Right cardiac atrium (tissue), 5 donors: ENCODE measurements around the gene OBP2B. TPM values are rescaled to one million over a fixed set of nuclear protein-coding genes. Genes with fewer than 3 reads are reported as not detected.
A peak's percentile ranks its signal among the peaks of the same experiment; 100 is the strongest.
"Not testable (repeated sequence)": the region's sequence is repeated elsewhere in the genome, so short reads cannot be mapped to it uniquely, and the experiment has no call there.

Source experiments
- ATAC-seq, 2 donors: fragments of 200-7000 bp; cut with Tn5 transposase; one replicate each; pipeline versions ENCODE4 v1.8.0 to v1.9.1; 2020; ENCODE audit warnings: moderate library complexity in 2 of 2, mild to moderate bottlenecking in 1 of 2
- DNase-seq, 3 donors: peaks; one replicate each; pipeline ENCODE4 v3.0.0-alpha.2; 2020
- H3K27ac ChIP-seq: one replicate; pipeline ENCODE4 v1.5.1; 2013; ENCODE audit warnings: mild to moderate bottlenecking, low read length, control low read depth, moderate library complexity
- H3K27me3 ChIP-seq: one replicate; pipeline ENCODE4 v1.6.1; 2013; ENCODE audit not compliant: control insufficient read depth, insufficient read depth
- H3K4me1 ChIP-seq: one replicate; pipeline ENCODE4 v1.6.1; 2013; ENCODE audit warnings: low read length; ENCODE audit not compliant: control insufficient read depth, insufficient read depth
- H3K4me3 ChIP-seq: one replicate; pipeline ENCODE4 v1.5.1; 2013; ENCODE audit warnings: low read length, control low read depth
- H3K9me3 ChIP-seq: one replicate; pipeline ENCODE4 v1.6.1; 2013; ENCODE audit warnings: low read length; ENCODE audit not compliant: control insufficient read depth
- WGBS: extraction: QIAGEN DNeasy Blood & Tissue Kit; methylation state at CpG from one replicate; pipeline ENCODE4 v1.1.7; 2013; 5-methylcytosine and 5-hydroxymethylcytosine counted together
- intact Hi-C, 4 donors: fragments of 100-400 bp; cut with DNase I; formaldehyde crosslinking; loops; one replicate each; pipeline versions ENCODE4 v1.11.0 to v1.14.0; 2022 to 2023
- long read RNA-seq, 4 donors: library from polyadenylated mRNA; unstranded; transcript quantifications; one replicate each; pipeline ENCODE4 v2.0.0, GENCODE V29; 2020 to 2021
- polyA plus RNA-seq: library from polyadenylated mRNA; stranded (reverse); fragments of 200-250 nt; gene quantifications from one replicate; pipeline ENCODE4 v1.2.3, GENCODE V29; 2013
- total RNA-seq, 4 donors: library from RNA; stranded (reverse); fragmentation: NEBNext Ultra II Directional; extraction: Animal tissue kit (Norgen Biotek cat#: 25700); gene quantifications; one replicate each; pipeline ENCODE4 v1.2.1, GENCODE V29; 2021
- donor health status: healthy with polysubstance abuse.
- donor health status: DM: no; HTN: yes; CAD: no.
- donor health status: DM: no; HTN: no; CAD: no.
- donor health status: DM: no; HTN: yes; CAD: no; lungs with severe emphysema.
- donor health status: DM: yes; HTN: yes; CAD: no.

Gene OBP2B
- total RNA-seq (not detected), polyA plus RNA-seq (not detected)
- long read RNA-seq, donor 1 = 0 reads
- long read RNA-seq, donor 2 = 0 reads
- long read RNA-seq, donor 3 = 0 reads
- long read RNA-seq, donor 4 = 0 reads

GRCh38 chr9:133208880-133209300, at the start of gene OBP2B:
TSS of gene OBP2B (minus strand) at chr9:133209250. CDS start at chr9:133209199, 51 bp downstream.
- H3K4me3 ChIP-seq, H3K4me1 ChIP-seq, intact Hi-C loops, H3K9me3 ChIP-seq, H3K27me3 ChIP-seq, H3K27ac ChIP-seq, ATAC-seq: not testable (repeated sequence)
- 83% methylated on average over 11 of the region's 18 CpGs for WGBS
- peak in 1 of 3 donors; percentile 21 for DNase-seq

GRCh38 chr9:133258061-133259015, 49.3 kb upstream of the OBP2B start:
- Histone ChIP-seq H3K4me3 (no peak overlapping the region), H3K9me3 (no peaks in the 10 kb centered on the region), H3K4me1 (no peaks in the 10 kb centered on the region), H3K27ac (no peak overlapping the region), H3K27me3 (no peaks in the 10 kb centered on the region)
- intact Hi-C loops = no loop called here
- 76% methylated on average over 21 of the region's 21 CpGs for WGBS
- ATAC-seq (no peak), DNase-seq (peak in 1 of 3 donors; percentile 37)

GRCh38 chr9:133257465-133257956, 48.5 kb upstream of the OBP2B start:
- DNase-seq (peak; percentile 50 to 76 (median 75)), ATAC-seq (peak; percentile 20 to 44)
- H3K9me3 ChIP-seq = no peaks in the 10 kb centered on the region
- intact Hi-C loops = no loop called here
- WGBS = 48% methylated on average over 13 of the region's 13 CpGs
- H3K4me1 ChIP-seq = no peaks in the 10 kb centered on the region
- no peak overlapping the region for H3K4me3 ChIP-seq
- no peaks in the 10 kb centered on the region for H3K27me3 ChIP-seq
- H3K27ac ChIP-seq = no peak overlapping the region

- Histone ChIP-seq H3K4me3 (no peak overlapping the region), H3K27ac (no peak overlapping the region), H3K4me1 (no peaks in the 10 kb centered on the region), H3K9me3 (no peaks in the 10 kb centered on the region), H3K27me3 (no peaks in the 10 kb centered on the region)
- ATAC-seq (peak in 1 of 2 donors; percentile 28), DNase-seq (no peak)
- WGBS = 66% methylated on average over 10 of the region's 10 CpGs
- intact Hi-C loops = no loop called here
Observed at GRCh38 chr9:133256686-133257091, 47.6 kb upstream of the OBP2B start.

- 94% methylated on average over 30 of the region's 30 CpGs for WGBS
Observed at GRCh38 chr9:133256136-133256461, 47.0 kb upstream of the OBP2B start.

GRCh38 chr9:133255371-133256135, 46.5 kb upstream of the OBP2B start:
- no peak overlapping the region for H3K4me3 ChIP-seq
- H3K27ac ChIP-seq = no peak overlapping the region
- intact Hi-C loops = no loop called here
- no peaks in the 10 kb centered on the region for H3K27me3 ChIP-seq
- 93% methylated on average over 42 of the region's 42 CpGs for WGBS
- no peak for DNase-seq
- no peaks in the 10 kb centered on the region for H3K9me3 ChIP-seq
- no peak for ATAC-seq
- no peaks in the 10 kb centered on the region for H3K4me1 ChIP-seq

More at GRCh38 chr9:133256136-133256461, 47.0 kb upstream of the OBP2B start:
- Histone ChIP-seq H3K4me1 (no peaks in the 10 kb centered on the region), H3K27me3 (no peaks in the 10 kb centered on the region), H3K9me3 (no peaks in the 10 kb centered on the region), H3K4me3 (no peak overlapping the region), H3K27ac (no peak overlapping the region)
- intact Hi-C loops = no loop called here
- DNase-seq (no peak), ATAC-seq (no peak)

GRCh38 chr9:133254471-133254870, 45.4 kb upstream of the OBP2B start:
- H3K9me3 ChIP-seq = no peaks in the 10 kb centered on the region
- no peak overlapping the region for H3K27ac ChIP-seq
- WGBS = 92% methylated on average over 5 of the region's 5 CpGs
- DNase-seq (no peak), ATAC-seq (no peak)
- no peak overlapping the region for H3K4me3 ChIP-seq
- H3K4me1 ChIP-seq = no peaks in the 10 kb centered on the region
- no peaks in the 10 kb centered on the region for H3K27me3 ChIP-seq
- intact Hi-C loops = no loop called here

- DNase-seq (no peak), ATAC-seq (no peak)
- Histone ChIP-seq H3K27ac (no peak overlapping the region), H3K4me3 (no peak overlapping the region), H3K27me3 (no peaks in the 10 kb centered on the region), H3K4me1 (no peaks in the 10 kb centered on the region), H3K9me3 (no peaks in the 10 kb centered on the region)
- intact Hi-C loops = no loop called here
- WGBS = 38% methylated on average over 1 of the region's 1 CpG
Observed at GRCh38 chr9:133253268-133253667, 44.2 kb upstream of the OBP2B start.

- H3K27me3 ChIP-seq = no peaks in the 10 kb centered on the region
- DNase-seq = peak in 2 of 3 donors; percentile 50 to 69
- peak; percentile 72 to 90 for ATAC-seq
- H3K27ac ChIP-seq = no peak overlapping the region
- intact Hi-C loops = no loop called here
- no peak overlapping the region for H3K4me3 ChIP-seq
- WGBS = 77% methylated on average over 16 of the region's 16 CpGs
- no peaks in the 10 kb centered on the region for H3K4me1 ChIP-seq
- no peaks in the 10 kb centered on the region for H3K9me3 ChIP-seq
Observed at GRCh38 chr9:133252301-133253020, 43.4 kb upstream of the OBP2B start.

GRCh38 chr9:133251773-133252172, 42.7 kb upstream of the OBP2B start:
- Histone ChIP-seq H3K27me3 (no peaks in the 10 kb centered on the region), H3K9me3 (no peaks in the 10 kb centered on the region), H3K27ac (no peak overlapping the region), H3K4me3 (no peak overlapping the region), H3K4me1 (no peaks in the 10 kb centered on the region)
- intact Hi-C loops = no loop called here
- 84% methylated on average over 11 of the region's 11 CpGs for WGBS
- peak; percentile 4 to 26 for ATAC-seq
- DNase-seq = no peak
